Fibroblast of skin of left biceps (primary cell): ENCODE data around the gene ACOT6.
"Not testable (repeated sequence)": the region's sequence is repeated elsewhere in the genome, so short reads cannot be mapped to it uniquely, and the experiment has no call there.

ENCODE experiments used
- DNase-seq, 2 experiments: peaks; one replicate each; pipeline ENCODE4 v3.0.0-alpha.2; 2013; ENCODE audit warnings: low read depth in 2 of 2

Gene ACOT6

DNA sequence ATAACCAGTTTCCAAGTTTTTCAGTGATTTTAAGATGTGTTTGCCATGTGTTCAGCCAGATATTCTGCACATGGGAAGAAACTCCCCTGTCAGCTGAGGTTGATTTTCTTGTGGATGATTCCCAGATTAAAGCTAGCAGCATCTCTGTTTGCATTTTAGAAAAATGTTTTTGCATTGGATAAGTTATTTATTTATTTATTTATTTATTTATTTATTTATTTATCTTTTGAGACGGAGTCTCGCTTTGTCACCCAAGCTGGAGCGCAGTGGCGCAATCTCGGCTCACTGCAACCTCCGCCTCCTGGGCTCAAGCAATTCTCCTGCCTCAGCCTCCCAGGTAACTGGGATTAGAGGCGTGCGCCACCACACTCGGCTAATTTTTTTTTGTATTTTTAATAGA is 17.8 kb upstream of the ACOT6 start:
- no peak for DNase-seq

DNA sequence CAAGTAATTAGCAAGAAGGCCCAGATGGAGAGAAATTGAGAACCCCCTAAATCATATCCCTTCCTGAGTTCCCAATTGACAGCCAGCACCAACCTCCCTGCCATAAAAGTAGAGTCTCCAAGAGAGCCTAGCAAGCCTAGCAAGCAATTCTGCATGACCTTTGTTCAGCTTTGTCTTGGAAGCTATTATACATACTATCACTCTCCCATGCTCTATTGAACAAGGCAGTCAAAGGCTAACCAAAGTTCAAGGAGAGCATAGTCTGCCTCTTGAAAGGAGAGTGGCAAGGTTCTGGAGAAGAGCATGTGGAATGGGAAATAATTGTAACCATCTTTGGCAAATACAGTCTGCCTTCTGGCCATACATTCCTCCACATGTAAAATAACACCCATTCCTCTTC is 12.8 kb upstream of the ACOT6 start:
- DNase-seq: no peak

DNA sequence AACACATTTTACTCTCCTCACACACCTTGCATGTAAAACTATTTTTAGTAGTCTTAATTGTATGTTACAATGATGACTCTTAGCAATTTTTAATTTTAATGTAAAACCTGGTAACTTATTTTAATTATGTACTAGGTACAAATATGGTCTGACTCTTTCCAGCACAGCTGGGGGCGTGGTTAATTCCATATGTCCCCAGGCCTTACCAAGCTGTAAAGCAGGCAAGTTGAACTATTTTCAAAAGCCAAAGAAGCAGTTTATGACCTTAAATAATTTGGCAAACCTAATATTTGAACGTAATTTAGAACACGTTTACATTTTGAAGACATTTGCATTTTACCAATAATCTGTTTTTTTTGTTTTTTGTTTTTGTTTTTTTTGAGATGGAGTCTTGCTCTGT is 9.3 kb upstream of the ACOT6 start:
- DNase-seq: no peak

DNA sequence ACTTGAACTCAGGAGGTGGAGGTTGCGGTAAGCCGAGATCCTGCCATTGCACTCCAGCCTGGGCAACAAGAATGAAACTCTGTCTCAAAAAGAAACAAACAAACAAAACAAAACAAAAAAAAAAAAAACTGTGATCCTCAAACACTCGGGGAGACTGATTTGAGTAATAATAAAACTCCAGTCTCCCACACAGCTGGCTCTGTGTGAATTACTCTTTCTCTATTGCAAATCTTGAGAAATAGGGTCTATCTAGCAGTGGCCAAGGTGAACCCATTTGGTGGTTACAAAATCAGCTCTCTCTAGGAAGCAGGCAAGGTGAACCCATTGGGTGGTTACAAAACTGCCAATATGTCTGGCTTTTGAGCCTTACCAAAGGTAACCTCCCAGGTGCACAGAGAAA is 6.0 kb upstream of the ACOT6 start:
- DNase-seq: no peak

DNA sequence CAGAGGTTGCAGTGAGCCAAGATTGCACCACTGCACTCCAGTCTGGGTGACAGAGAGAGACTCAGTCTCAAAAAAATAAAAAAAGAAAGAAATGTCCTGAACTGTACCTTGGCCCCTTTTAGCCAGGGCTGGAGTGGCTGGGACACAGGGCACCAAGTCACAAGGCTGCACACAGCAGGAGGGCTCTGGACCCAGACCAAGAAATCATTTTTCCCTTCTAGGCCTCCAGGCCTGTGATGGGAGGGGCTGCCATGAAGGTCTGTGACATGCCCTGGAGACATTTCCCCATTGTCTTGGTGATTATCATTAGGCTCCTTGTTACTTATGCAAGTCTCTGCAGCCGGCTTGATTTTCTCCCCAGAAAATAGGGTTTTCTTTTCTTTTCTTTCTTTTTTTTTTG is 5.1 kb upstream of the ACOT6 start:
- DNase-seq: no peak

DNA sequence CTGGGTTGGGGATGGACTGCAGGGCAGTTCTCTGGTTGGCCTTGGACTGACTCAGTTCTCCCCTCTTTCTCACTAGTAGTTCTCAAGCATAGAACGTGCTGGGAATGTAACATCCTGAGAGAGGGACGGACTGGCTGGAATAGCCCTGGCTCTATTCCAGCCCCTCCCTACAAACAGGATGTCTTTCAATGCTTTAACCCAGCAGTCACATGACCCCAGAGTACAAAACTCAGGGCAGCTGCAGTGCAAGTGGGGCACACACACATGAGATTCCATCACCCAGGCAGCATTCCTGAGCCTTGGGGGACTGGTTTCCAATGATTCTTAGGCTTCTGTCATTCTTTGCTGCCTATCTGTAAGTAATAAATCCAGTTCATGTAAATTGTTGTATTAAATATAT is 1.6 kb upstream of the ACOT6 start:
- DNase-seq: no peak

DNA sequence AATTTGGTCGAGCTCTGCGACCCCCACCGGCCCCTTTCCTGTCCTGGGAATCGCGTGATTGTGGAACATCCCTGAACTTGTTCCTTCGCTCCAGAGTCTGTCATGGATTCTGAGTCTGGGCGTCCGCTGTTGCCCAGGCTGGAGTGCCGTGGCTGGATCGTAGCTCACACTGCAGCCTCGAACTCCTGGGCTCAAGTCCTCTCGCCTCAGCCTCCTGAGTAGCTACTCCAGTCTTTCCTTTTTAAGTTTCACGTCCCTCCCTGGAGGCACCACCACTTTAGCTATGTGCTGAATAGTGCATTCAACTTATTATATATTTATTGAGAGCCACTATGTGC is 698 bp downstream of the ACOT6 start:
- DNase-seq: no peak

DNA sequence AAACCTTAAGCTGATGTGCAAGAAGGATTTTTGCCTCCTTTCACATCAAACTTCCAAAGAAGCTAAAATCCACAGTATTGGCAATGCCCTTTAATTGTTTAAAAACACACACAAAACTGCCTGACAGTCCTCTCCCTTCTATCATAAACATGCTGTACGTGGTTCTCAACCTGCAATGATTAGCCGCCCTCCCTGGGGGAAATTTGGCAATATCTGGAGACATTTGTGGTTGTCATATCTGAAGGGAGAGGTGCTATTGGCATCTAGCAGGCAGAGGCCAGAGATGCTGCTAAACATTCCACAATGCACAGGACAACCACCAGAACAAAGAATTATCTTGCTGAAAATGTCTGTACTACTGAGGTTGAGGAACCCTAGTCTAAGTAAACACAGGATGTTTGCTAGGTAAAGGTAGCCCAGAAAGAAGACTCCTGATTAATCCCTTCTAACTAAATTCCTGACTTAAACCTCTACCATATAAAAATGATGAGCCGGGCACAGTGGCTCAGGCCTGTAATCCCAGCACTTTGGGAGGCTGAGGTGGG is 1.2 kb downstream of the ACOT6 start:
- no peak for DNase-seq

DNA sequence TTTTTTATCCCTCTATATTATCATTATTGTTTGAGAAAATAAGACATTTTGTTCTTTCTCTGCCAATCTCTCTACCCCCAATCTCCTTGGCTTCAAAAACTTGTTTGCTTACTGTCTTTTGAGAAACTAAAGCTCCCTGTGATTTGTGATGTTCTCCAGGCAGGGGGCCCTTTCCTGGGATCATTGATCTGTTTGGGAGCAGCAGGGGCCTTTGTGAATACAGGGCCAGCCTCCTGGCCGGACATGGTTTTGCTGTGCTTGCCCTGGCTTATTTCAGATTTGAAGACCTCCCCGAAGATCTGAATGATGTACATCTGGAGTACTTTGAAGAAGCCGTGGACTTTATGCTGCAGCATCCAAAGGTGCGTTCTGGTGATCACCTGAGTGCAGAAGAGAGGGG is 4.5 kb downstream of the ACOT6 start:
- DNase-seq: no peak

DNA sequence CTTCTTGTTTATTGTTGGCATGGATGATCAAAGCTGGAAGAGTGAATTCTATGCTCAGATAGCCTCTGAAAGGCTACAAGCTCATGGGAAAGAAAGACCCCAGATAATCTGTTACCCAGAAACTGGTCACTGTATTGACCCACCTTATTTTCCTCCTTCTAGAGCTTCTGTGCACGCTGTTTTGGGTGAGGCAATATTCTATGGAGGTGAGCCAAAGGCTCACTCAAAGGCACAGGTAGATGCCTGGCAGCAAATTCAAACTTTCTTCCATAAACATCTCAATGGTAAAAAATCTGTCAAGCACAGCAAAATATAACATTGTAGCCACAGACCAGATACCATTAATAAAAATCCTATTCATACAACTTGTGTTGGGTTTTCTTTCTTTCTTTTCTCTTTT is 7.2 kb downstream of the ACOT6 start:
- DNase-seq: no peak

DNA sequence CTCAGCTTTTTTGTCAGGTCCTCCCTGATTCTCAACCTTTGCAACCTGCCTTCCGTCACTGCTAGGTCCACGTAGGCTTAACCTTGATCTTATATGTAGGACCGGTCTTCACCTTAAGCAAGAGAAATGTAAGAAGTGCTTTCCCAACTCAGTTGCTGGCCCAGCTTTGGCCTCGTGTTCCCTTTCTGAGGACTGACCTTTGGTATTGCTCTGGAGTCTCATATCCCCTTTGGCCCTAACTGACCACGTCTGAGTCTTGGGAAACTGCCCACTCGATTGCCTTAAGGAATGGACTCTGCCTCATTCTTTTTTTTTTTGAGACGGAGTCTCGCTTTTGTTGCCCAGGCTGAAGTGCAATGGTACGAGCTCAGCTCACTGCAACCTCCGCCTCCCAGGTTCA is 8.0 kb downstream of the ACOT6 start:
- no peak for DNase-seq

DNA sequence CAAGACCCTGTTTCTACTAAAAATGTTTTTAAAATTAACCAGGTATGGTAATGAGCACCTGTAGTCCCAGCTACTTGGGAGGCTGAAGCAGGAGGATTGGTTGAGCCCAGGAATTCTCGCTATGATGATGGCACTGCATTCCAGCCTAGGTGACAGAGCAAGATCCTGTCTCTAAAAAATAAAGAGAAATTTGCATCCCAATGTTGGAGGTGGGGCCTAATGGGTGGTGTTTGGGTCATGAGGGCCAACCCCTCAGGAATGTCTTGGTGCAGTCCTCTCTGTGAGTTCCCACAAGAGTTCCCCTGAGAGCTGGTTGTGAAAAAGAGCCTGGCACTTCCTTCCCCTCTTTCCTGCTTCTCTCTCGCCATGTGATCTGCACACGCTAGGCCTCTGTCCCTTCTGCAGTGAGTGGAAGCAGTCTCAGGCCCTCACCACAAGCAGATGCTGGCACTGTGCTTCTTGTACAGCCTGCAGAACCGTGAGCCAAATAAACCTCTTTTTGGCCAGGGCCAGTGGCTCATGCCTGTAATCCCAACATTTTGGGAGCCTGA is 11.3 kb downstream of the ACOT6 start:
- DNase-seq: no peak

DNA sequence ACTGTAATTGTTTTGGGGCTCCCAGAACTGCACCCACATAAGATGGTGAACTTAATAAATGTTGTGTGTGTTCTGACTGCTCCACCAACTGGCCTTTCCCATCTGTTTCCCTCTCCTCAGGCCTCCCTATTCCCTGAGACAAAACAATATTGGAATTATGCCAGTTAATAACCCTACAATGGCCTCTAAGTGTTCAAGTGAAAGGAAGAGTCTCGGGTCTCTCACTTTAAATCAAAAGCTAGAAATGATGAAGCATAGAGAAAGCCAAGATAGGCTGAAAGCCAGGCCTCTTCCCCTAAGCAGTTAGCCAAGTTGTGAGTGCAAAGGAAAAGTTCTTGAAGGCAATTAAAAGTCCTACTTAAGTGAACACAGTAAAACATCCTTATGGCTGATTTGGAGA is 13.4 kb downstream of the ACOT6 start:
- no peak for DNase-seq

DNA sequence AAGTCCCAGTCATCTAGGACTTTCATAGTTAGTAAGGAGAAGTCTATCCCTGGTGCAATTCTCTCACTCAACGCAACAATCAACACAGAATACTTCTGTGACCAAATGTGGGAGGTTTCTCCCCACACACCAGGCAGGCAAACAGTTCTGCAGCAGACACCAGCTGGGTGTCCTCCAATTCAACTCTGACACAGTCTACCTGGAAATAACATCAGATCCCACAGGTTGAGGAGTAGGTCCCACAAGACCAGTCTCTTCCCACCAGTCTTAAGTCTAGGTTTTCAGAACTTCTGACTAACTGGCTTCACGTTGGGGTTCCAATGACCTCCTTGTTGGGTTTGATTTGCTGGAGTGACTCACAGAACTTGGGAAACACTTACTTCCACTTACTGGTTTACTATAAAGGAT is 14.8 kb downstream of the ACOT6 start:
- DNase-seq: no peak

DNA sequence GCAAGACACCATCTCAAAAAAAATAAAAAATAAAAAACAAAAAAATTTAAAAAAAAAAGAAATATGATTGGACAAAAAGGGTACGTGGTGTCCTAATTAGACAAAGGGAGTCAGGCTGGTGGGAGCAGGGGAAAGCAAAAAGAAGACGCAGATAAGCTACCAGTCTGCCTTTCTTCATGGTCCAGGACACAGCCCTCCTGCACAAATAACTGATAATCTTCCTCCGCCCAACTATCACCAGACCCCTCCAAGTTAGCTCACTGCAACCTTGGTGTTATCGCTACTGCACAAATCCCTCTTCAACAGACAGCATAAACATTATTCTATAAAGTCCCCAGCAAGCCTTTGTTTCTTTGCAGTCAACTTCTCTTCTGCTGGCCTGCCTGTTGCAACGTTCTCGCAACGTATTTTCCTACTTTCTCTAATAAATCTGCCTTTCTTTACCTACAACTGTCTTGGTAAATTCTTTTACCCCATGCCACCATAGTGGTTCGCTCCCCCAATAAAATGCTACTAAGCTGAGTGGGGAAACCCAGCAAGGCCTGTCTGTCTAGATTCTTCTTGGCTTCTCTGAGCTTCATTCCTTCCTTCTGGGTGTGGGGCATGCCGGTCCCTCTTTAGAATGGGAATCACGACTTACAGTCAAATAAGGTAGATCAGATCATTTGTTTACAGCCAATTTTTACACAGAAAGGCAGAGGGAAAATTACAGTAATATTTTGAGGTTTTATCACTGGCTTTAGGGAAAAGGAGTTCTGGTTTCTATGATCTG is 17.9 kb downstream of the ACOT6 start:
- no peak for DNase-seq

DNA sequence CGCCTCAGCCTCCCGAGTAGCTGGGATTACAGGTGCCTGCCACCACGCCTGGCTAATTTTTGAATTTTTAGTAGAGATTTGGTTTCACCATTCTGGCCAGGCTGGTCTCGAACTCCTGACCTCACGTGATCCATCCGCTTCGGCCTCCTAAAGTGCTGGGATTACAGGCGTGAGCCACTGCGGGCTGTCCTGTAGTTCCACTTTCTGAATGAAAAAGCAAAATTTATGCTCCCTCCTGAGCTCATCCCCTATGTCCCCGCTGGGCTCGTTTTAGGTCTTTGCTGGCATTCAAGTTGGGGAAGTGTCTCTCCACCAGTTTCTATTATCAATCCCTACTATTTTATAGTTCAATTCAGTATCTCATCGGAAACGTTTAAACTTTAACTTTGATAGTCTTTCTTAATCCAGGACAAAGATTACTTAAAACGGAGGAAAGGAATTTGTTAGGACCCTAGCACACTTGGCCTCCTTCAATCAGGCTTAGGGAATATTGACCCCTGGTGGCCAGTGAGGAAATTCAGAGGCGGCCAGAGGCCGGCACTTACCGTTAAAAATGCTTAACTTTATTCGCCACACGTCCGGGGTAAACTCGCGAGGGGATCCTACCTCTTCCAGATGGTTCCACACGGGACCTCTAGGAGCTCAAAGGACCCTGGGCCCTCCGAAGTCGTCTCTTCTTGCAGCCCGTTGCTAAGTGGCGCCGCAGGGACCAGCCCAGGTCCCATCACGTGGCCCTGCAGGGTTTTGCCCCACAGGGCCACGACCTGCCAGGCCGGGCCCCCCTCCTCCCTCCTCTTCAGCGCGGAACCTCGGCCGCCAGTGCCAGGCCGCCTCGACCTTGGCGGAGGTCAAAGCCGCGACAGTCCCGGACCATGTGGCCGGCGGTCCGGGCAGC is 21.0 kb downstream of the ACOT6 start:
- DNase-seq: peak; percentile 23 to 33

DNA sequence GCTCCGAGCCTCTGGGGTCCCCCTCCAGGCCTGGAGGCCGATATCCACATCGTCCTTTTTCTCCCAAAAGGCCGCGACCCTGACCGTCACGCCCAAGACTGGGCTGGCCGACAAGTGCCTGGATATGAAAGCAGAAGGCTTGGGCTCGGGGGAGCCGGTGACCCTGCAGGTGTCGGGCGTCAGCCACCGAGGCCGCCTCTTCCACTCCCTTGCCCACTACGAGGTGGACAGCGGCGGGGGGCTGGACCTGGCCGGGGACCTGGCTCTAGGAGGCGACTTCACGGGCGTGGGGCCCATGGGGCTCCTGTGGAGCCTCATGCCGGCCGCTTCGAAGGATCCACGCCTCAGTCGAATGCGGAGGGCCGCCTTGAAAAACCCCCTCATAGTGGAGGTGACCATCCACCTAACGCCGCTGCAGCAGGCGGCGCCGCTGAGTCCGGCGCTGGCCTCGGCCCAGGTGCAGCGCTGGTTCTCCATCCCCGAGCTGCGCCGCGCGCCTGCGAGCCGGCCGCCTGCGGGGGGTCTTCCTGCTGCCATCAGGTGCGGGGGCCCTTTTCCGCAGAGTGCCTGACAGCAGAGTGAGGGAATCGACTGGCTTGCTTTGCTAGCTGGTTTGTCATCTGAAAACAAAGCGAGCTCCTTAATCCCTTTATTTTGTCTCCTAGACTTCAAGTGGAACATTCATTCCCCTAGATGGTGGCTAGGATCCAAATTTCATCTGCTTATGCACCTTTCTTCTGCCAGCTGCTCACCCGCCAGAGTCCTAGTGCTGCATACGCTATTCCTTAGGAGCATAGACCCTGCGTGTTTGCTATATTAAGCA is 21.9 kb downstream of the ACOT6 start:
- no peak for DNase-seq

DNA sequence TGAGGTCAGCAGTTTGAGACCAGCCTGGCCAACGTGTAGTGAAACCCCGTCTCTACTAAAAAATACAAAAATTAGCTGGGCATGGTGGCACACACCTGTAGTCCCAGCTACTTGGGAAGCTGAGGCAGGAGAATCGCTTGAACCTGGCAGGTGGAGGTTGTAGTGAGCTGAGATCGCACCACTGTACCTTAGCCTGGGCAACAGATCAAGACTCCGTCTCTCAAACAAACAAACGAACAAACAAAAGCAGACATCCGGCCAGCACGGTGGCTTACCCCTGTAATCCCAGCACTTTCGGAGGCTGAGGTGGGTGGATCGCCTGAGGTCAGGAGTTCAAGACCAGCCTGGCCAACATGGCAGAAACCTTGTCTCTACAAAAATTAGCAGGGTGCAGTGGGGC is 24.0 kb downstream of the ACOT6 start:
- DNase-seq: not testable (repeated sequence)

DNA sequence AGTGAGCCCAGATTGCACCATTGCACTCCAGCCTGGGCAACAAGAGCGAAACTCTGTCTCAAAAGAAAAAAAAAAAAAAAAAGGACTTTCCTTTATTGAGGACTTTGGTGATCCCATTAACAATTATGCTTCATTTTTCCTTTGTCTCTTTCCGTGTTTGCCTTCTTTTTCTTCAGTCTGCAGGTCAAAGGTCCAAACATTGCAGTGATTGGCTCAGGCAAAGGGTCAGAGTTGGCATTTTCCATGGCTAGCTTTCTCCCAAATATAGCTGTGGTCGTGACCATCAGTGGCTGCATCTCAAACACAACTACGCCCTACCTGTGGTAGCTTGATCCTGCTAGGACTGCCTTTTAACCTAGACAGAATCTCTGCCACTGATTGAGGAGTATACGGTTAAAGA is 25.5 kb downstream of the ACOT6 start:
- no peak for DNase-seq

DNA sequence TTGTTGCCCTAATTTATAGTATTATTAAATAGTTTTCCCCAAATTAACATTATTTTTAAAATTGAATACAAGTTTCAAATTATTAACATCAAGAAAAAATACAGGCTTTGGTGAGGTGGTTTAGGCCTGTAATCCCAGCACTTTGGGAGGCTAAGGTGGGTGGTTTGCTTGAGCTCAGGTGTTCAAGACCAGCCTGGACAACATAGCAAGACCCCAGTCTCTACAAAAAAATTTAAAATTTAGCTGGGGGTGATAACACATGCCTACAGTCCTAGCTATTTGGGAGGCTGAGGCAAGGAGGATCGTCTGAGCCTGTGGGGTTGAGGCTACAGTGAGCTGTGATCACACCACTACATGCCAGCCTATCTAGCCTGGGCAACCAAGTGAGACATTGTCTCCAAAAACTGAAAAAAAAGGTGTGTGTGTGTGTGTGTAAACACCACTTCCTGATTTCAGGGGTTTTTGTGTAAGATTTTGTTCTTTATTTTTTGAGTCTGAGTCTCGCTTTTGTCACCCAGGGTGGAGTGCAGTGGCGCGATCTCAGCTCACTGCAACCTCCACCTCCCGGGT is 28.6 kb downstream of the ACOT6 start:
- DNase-seq: no peak

DNA sequence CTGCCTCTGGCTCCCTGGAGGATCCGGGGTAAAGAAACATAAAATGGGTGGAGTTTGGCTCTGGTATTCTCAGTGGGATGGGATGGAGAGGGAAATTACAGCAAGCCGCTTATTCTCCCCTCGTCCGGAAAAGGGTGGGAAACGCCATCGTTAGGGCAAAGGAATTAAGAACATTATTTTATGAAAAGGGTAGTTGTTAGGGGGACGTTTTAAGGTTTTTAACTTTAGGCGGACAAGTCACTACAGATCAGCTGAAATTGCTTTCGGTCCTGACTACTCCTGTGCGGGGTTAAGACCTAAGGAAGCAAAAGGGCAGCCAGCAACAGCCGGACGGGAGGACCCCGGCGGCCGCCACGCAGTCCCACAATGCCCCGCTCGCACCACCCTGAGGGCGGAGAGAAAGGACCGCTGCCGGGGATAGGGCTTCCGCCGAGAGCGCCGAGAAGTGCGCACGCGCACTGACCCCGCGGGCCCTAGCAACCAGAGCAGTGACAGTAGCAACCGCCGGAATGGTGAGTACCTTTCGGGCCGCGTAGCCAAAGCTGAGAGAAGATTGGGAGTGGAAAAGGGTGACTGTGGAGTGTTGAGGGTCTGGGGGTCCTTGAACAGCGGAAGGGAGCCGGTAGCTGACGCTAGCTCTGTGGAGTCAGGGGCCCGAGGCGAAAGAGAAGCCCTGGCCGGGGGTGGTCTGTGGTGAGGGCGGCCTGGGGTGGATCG is 32.4 kb downstream of the ACOT6 start, which contains the start of gene DNAL1:
Gene DNAL1, plus strand, starts transcription at position 456 of the 717 bp plus-strand sequence. Its CDS starts 54 bp downstream, at position 510.
- DNase-seq: peak; percentile 67 to 69
